ENCODE results near the gene RTL10. TPM values are rescaled to one million over a fixed set of nuclear protein-coding genes. Genes with fewer than 3 reads are reported as not detected.

Gene RTL10
- total RNA-seq, 4 donors from 2014 or later, result 3.5 to 12.8 (median 5.0) TPM

DNA sequence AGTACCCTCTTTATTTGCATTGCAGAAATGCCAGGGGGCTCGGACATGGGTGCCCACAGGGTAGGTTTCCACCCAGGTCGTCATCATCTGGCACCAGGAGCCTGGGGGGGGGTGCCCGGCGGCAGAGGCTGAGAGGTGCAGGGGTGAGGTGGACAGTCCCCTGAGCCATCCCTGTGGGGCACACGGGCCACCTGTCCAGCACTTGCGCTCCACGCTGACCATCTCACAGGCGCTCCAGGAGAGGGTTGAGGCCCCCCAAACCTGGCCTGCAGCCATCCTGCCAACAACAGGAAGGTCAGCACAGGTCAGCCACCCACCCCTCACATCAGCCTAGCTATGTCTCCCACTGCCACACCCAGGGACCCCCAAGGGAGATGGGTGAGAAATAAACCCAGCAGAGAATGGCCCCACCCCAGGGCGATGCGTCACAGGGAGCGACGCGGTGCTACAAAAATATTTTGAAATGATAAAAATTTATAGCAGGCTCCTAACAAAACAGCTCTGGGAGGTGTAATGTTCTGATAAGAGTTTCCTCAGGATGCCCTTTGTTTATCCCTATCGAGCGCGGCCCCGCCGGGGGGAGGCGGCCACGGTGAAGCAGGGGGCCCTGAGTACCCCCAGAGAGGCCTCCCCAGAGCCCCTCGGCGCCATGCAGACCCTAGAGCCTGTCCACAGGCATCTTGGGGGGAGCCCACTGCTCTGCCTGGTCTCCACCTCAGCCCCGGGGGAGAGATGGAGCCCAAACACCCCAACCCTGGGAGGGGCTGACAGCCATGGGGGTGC lies 21.0 kb upstream of the RTL10 start:
- Histone ChIP-seq H3K4me3 (no peak overlapping the region), H3K4me1 (no peaks in the 10 kb centered on the region), H3K27me3 (no peaks in the 10 kb centered on the region), H3K9me3 (no peaks in the 10 kb centered on the region), H3K36me3 (no peaks in the 10 kb centered on the region), H3K27ac (no peak overlapping the region)
- peak in 1 of 2 donors; percentile 10 for DNase-seq
- in situ Hi-C loops (cut with MboI; ENCODE audit: low sequenced_read_pairs in 4 of 4) (no loop called here), intact Hi-C loops (cut with DNase I; ENCODE audit: low total_unique reads) (no loop called here)
- ATAC-seq, result no peak
- TF ChIP-seq CTCF (IDR thresholded peaks at IDR 0.05 in 4 of 5, conservative IDR thresholded peaks at IDR 0.05 in 1 of 5), result no peak

DNA sequence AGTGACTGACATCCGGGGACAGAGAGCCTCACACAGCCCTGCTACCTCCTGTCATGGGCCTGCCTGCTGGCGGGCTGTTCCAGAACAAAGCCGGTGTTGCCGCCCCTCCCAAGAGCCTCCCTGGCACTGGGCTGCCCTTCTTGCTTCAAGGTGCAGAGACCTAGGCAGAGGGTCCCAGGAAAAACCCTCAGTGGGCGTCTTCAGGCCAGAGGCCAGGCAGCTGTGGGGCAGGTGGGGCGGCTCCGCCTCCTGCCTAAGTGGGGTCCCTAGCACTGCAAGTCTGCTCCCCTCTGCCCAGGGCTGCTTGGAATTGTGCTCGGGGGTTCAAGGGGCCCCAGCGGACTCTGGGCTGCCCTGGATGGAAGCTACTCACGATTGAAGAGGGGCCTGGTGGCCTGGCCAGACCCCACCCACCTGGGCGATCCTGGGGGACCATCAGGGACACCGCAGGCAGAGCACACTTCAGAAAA lies 20.4 kb upstream of the RTL10 start:
- DNase-seq, result peak in 1 of 2 donors; percentile 4

GRCh38 chr22:19874307-19875060 lies 19.8 kb upstream of the RTL10 start:
- intact Hi-C loops (cut with DNase I; ENCODE audit: low total_unique reads), result no loop called here
- Histone ChIP-seq H3K27me3 (no peaks in the 10 kb centered on the region), H3K36me3 (no peaks in the 10 kb centered on the region), H3K9me3 (no peaks in the 10 kb centered on the region), H3K4me1 (no peaks in the 10 kb centered on the region), H3K4me3 (no peak overlapping the region), H3K27ac (no peak overlapping the region)
- ATAC-seq, result no peak
- TF ChIP-seq CTCF (IDR thresholded peaks at IDR 0.05 in 4 of 5, conservative IDR thresholded peaks at IDR 0.05 in 1 of 5), result no peak
- no peak for TF ChIP-seq POLR2A (IDR thresholded peaks at IDR 0.05)
- in situ Hi-C loops (cut with MboI; ENCODE audit: low sequenced_read_pairs in 4 of 4), result no loop called here
- peak in 1 of 2 donors; percentile 8 for DNase-seq

More for the DNA sequence above, 20.4 kb upstream of the RTL10 start:
- Histone ChIP-seq H3K9me3 (no peaks in the 10 kb centered on the region), H3K27me3 (no peaks in the 10 kb centered on the region), H3K27ac (no peak overlapping the region), H3K4me3 (no peak overlapping the region), H3K4me1 (no peaks in the 10 kb centered on the region), H3K36me3 (no peaks in the 10 kb centered on the region)
- in situ Hi-C loops (cut with MboI; ENCODE audit: low sequenced_read_pairs in 4 of 4), result no loop called here
- intact Hi-C loops (cut with DNase I; ENCODE audit: low total_unique reads), result no loop called here
- TF ChIP-seq CTCF (IDR thresholded peaks at IDR 0.05 in 4 of 5, conservative IDR thresholded peaks at IDR 0.05 in 1 of 5) (no peak), POLR2A (IDR thresholded peaks at IDR 0.05) (no peak)
- ATAC-seq, result no peak

- H3K27ac ChIP-seq, result no peak overlapping the region
- intact Hi-C loops (cut with DNase I; ENCODE audit: low total_unique reads), result no loop called here
- no peaks in the 10 kb centered on the region for H3K9me3 ChIP-seq
- TF ChIP-seq CTCF (IDR thresholded peaks at IDR 0.05 in 4 of 5, conservative IDR thresholded peaks at IDR 0.05 in 1 of 5), result no peak
- no peak for TF ChIP-seq POLR2A (IDR thresholded peaks at IDR 0.05)
- no peak for ATAC-seq
- no peak for DNase-seq
- no peaks in the 10 kb centered on the region for H3K27me3 ChIP-seq
- no peaks in the 10 kb centered on the region for H3K36me3 ChIP-seq
- in situ Hi-C loops (cut with MboI; ENCODE audit: low sequenced_read_pairs in 4 of 4), result no loop called here
- no peaks in the 10 kb centered on the region for H3K4me1 ChIP-seq
- no peak overlapping the region for H3K4me3 ChIP-seq
Observed at GRCh38 chr22:19873960-19874306, 19.3 kb upstream of the RTL10 start.

Measured in gastrocnemius medialis (tissue), 4 donors.